T-helper 1 cell treated with Interleukin-12 subunit alpha and Interleukin-12 subunit beta and Interleukin-4 antibody, amounts not matched to agents 30 μg/mL and 1 μg/mL, for 36 hours (primary cell): ENCODE data around the gene SF3B2.
"Not testable (repeated sequence)": the region's sequence is repeated elsewhere in the genome, so short reads cannot be mapped to it uniquely, and the experiment has no call there.

Experiments used
- H3K27ac Mint-ChIP-seq: one replicate; pipeline ENCODE4 v1.8.0; 2021; ENCODE audit warnings: mild to moderate bottlenecking, mixed read lengths
- H3K27me3 Mint-ChIP-seq: one replicate; pipeline ENCODE4 v1.8.0; 2021; ENCODE audit warnings: low read depth, mixed read lengths
- H3K36me3 Mint-ChIP-seq: one replicate; pipeline ENCODE4 v1.8.0; 2021; ENCODE audit warnings: low read depth, mixed read lengths
- H3K4me1 Mint-ChIP-seq: one replicate; pipeline ENCODE4 v1.8.0; 2021; ENCODE audit warnings: low read depth, mixed read lengths
- H3K4me3 Mint-ChIP-seq: one replicate; pipeline ENCODE4 v1.8.0; 2021; ENCODE audit warnings: mild to moderate bottlenecking, moderate library complexity, mixed read lengths
- H3K9me3 Mint-ChIP-seq: one replicate; pipeline ENCODE4 v1.8.0; 2021; ENCODE audit warnings: mixed read lengths

The SF3B2 gene

GRCh38 chr11:66070604-66071380 lies 18.6 kb downstream of the SF3B2 start:
- peak overlapping the region; percentile 88 for H3K4me3 Mint-ChIP-seq
- peaks cover 50% of the 10 kb centered on the region for H3K4me1 Mint-ChIP-seq
- H3K36me3 Mint-ChIP-seq, result peaks cover 49% of the 10 kb centered on the region
- H3K9me3 Mint-ChIP-seq, result no peaks in the 10 kb centered on the region
- H3K27me3 Mint-ChIP-seq, result no peaks in the 10 kb centered on the region
- peak overlapping the region; percentile 82 for H3K27ac Mint-ChIP-seq

- Mint-ChIP-seq H3K4me3 (peak overlapping the region; percentile 88), H3K36me3 (peaks cover 45% of the 10 kb centered on the region), H3K4me1 (peaks cover 47% of the 10 kb centered on the region), H3K27me3 (no peaks in the 10 kb centered on the region), H3K27ac (peak overlapping the region; percentile 82), H3K9me3 (no peaks in the 10 kb centered on the region)
Measured at GRCh38 chr11:66071381-66071801, 19.2 kb downstream of the SF3B2 start.

GRCh38 chr11:66072081-66072480 lies 19.9 kb downstream of the SF3B2 start:
- Mint-ChIP-seq H3K4me1 (peaks cover 42% of the 10 kb centered on the region), H3K27me3 (no peaks in the 10 kb centered on the region), H3K9me3 (no peaks in the 10 kb centered on the region), H3K27ac (peak overlapping the region; percentile 82), H3K4me3 (peak overlapping the region; percentile 88), H3K36me3 (peaks cover 40% of the 10 kb centered on the region)

- Mint-ChIP-seq H3K4me1 (peaks cover 41% of the 10 kb centered on the region), H3K4me3 (peak overlapping the region; percentile 88), H3K9me3 (no peaks in the 10 kb centered on the region), H3K27ac (peak overlapping the region; percentile 82), H3K27me3 (no peaks in the 10 kb centered on the region), H3K36me3 (peaks cover 40% of the 10 kb centered on the region)
Measured at GRCh38 chr11:66072518-66072917, 20.4 kb downstream of the SF3B2 start.

- Mint-ChIP-seq H3K4me3 (no peak overlapping the region), H3K27ac (no peak overlapping the region), H3K9me3 (no peaks in the 10 kb centered on the region), H3K36me3 (peaks cover 39% of the 10 kb centered on the region), H3K27me3 (no peaks in the 10 kb centered on the region), H3K4me1 (peaks cover 46% of the 10 kb centered on the region)
Measured at GRCh38 chr11:66073669-66074068, 21.5 kb downstream of the SF3B2 start.

- Mint-ChIP-seq H3K27me3 (no peaks in the 10 kb centered on the region), H3K4me1 (peaks cover 50% of the 10 kb centered on the region), H3K36me3 (peaks cover 38% of the 10 kb centered on the region), H3K4me3 (no peak overlapping the region), H3K9me3 (no peaks in the 10 kb centered on the region), H3K27ac (no peak overlapping the region)
Measured at GRCh38 chr11:66075273-66075672, 23.1 kb downstream of the SF3B2 start.

- Mint-ChIP-seq H3K4me1 (peaks cover 54% of the 10 kb centered on the region), H3K27me3 (no peaks in the 10 kb centered on the region), H3K36me3 (peaks cover 37% of the 10 kb centered on the region), H3K27ac (no peak overlapping the region), H3K4me3 (no peak overlapping the region), H3K9me3 (no peaks in the 10 kb centered on the region)
Measured at GRCh38 chr11:66076561-66076960, 24.4 kb downstream of the SF3B2 start.

- peak overlapping the region; percentile 24 for H3K27ac Mint-ChIP-seq
- no peaks in the 10 kb centered on the region for H3K27me3 Mint-ChIP-seq
- peaks cover 34% of the 10 kb centered on the region for H3K36me3 Mint-ChIP-seq
- no peaks in the 10 kb centered on the region for H3K9me3 Mint-ChIP-seq
- peaks cover 46% of the 10 kb centered on the region for H3K4me1 Mint-ChIP-seq
- no peak overlapping the region for H3K4me3 Mint-ChIP-seq
Measured at GRCh38 chr11:66077927-66078326, 25.8 kb downstream of the SF3B2 start.

- not testable (repeated sequence) for H3K27ac Mint-ChIP-seq, H3K9me3 Mint-ChIP-seq, H3K4me3 Mint-ChIP-seq, H3K27me3 Mint-ChIP-seq
- H3K36me3 Mint-ChIP-seq, result peaks cover 28% of the 10 kb centered on the region
- H3K4me1 Mint-ChIP-seq, result peaks cover 48% of the 10 kb centered on the region
Measured at GRCh38 chr11:66078949-66079348, 26.8 kb downstream of the SF3B2 start.

GRCh38 chr11:66080055-66080817 lies 28.1 kb downstream of the SF3B2 start:
- H3K27me3 Mint-ChIP-seq, result no peaks in the 10 kb centered on the region
- peak overlapping the region; percentile 91 for H3K4me3 Mint-ChIP-seq
- H3K27ac Mint-ChIP-seq, result peak overlapping the region; percentile 65
- peaks cover 21% of the 10 kb centered on the region for H3K36me3 Mint-ChIP-seq
- H3K4me1 Mint-ChIP-seq, result peaks cover 48% of the 10 kb centered on the region
- no peaks in the 10 kb centered on the region for H3K9me3 Mint-ChIP-seq

- Mint-ChIP-seq H3K4me1 (peaks cover 48% of the 10 kb centered on the region), H3K27ac (peak overlapping the region; percentile 97), H3K4me3 (peak overlapping the region; percentile 91), H3K9me3 (no peaks in the 10 kb centered on the region), H3K27me3 (no peaks in the 10 kb centered on the region), H3K36me3 (peaks cover 21% of the 10 kb centered on the region)
Measured at GRCh38 chr11:66081505-66081904, 29.3 kb downstream of the SF3B2 start.

GRCh38 chr11:66082946-66083698 lies 31.0 kb downstream of the SF3B2 start:
- H3K36me3 Mint-ChIP-seq, result peaks cover 14% of the 10 kb centered on the region
- no peak overlapping the region for H3K4me3 Mint-ChIP-seq

GRCh38 chr11:66083767-66084166 lies 31.6 kb downstream of the SF3B2 start:
- peaks cover 9% of the 10 kb centered on the region for H3K36me3 Mint-ChIP-seq
- peaks cover 39% of the 10 kb centered on the region for H3K4me1 Mint-ChIP-seq
- no peak overlapping the region for H3K4me3 Mint-ChIP-seq
- no peak overlapping the region for H3K27ac Mint-ChIP-seq
- no peaks in the 10 kb centered on the region for H3K27me3 Mint-ChIP-seq
- no peaks in the 10 kb centered on the region for H3K9me3 Mint-ChIP-seq

More at GRCh38 chr11:66082946-66083698, 31.0 kb downstream of the SF3B2 start:
- no peaks in the 10 kb centered on the region for H3K27me3 Mint-ChIP-seq
- H3K27ac Mint-ChIP-seq, result no peak overlapping the region
- H3K9me3 Mint-ChIP-seq, result no peaks in the 10 kb centered on the region
- peaks cover 44% of the 10 kb centered on the region for H3K4me1 Mint-ChIP-seq

- H3K27ac Mint-ChIP-seq, result no peak overlapping the region
- H3K9me3 Mint-ChIP-seq, result no peaks in the 10 kb centered on the region
- H3K36me3 Mint-ChIP-seq, result peaks cover 4% of the 10 kb centered on the region
- H3K4me3 Mint-ChIP-seq, result no peak overlapping the region
- H3K27me3 Mint-ChIP-seq, result no peaks in the 10 kb centered on the region
- H3K4me1 Mint-ChIP-seq, result peaks cover 29% of the 10 kb centered on the region
Measured at GRCh38 chr11:66084821-66085475, 32.8 kb downstream of the SF3B2 start.
